ENCODE measurements around the gene TIMM17B.

DNA sequence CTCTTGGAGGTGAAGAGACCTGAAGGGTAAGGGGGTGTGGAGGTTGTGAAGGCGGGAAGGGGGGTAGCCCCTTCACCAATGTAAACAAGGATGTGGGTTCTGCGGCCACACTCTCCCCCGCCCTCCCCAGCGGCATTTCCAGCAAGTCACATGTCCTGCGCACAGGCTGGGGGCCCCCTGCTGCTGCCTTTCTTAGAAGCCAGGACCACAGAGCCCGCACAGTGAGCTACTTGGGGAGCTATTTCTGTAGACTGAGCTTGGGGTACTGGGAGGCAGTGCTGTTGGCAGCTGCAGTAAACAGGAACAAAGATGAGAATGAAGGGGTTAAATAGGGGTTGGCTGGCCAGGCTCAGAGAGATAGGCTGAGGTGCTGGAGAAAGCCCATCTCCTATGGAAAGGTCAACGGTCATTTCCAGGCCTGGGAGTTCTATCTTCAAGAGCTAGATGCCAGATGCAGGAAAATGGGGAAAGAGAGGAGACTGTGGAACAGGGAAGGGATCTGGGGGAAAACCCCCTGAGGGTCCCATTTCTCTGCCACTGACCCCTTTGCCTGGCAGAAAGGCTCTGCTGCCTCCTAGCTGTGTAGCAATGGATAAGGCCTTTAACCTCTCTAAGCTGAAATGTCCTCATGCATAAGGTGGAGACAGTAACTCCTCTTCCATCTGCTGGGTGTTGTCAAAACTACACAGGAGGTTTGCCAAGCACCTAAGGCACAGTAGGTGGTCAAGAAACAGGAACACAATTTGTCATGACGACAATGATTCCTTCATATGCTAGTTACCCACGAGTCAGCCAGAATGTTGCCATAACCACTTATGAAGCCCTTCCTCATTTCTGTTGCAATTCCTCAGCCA lies 39.7 kb upstream of the TIMM17B start:
- TF ChIP-seq CTCF (IDR thresholded peaks at IDR 0.05) (no peak), POLR2A (IDR thresholded peaks at IDR 0.05) (no peak), EP300 (IDR thresholded peaks at IDR 0.05) (no peak)

Data from tibial nerve (tissue), 4 donors.